ENCODE measurements around the gene KDM4F.
"Not testable (repeated sequence)": the region's sequence is repeated elsewhere in the genome, so short reads cannot be mapped to it uniquely, and the experiment has no call there.

KDM4F gene

GRCh38 chr11:95049122-95049521 is at the start of gene KDM4F:
Gene KDM4F, plus strand, starts transcription at chr11:95049422.
- in situ Hi-C loops (cut with MboI; ENCODE audit: low sequenced_read_pairs) = not testable (repeated sequence)

GRCh38 chr11:95003716-95004115 is 45.5 kb upstream of the KDM4F start:
- in situ Hi-C loops (cut with MboI; ENCODE audit: low sequenced_read_pairs) = no loop called here

- in situ Hi-C loops (cut with MboI; ENCODE audit: low sequenced_read_pairs) = no loop called here
Observed at GRCh38 chr11:95005642-95006041, 43.6 kb upstream of the KDM4F start.

GRCh38 chr11:95011376-95011775 is 37.8 kb upstream of the KDM4F start:
- in situ Hi-C loops (cut with MboI; ENCODE audit: low sequenced_read_pairs) = no loop called here

- in situ Hi-C loops (cut with MboI; ENCODE audit: low sequenced_read_pairs) = no loop called here
Observed at GRCh38 chr11:95014184-95014821, 34.9 kb upstream of the KDM4F start.

- in situ Hi-C loops (cut with MboI; ENCODE audit: low sequenced_read_pairs) = no loop called here
Observed at GRCh38 chr11:95016139-95016538, 33.1 kb upstream of the KDM4F start.

- in situ Hi-C loops (cut with MboI; ENCODE audit: low sequenced_read_pairs) = not testable (repeated sequence)
Observed at GRCh38 chr11:95021468-95021867, 27.8 kb upstream of the KDM4F start.

GRCh38 chr11:95024958-95025357 is 24.3 kb upstream of the KDM4F start, which contains the start of gene KDM4E:
Gene KDM4E, plus strand, starts transcription at chr11:95025258. Its CDS starts 300 bp downstream, at chr11:95025558.
- in situ Hi-C loops (cut with MboI; ENCODE audit: low sequenced_read_pairs) = no loop called here

GRCh38 chr11:95025594-95025993 is 23.6 kb upstream of the KDM4F start:
- in situ Hi-C loops (cut with MboI; ENCODE audit: low sequenced_read_pairs) = not testable (repeated sequence)

- in situ Hi-C loops (cut with MboI; ENCODE audit: low sequenced_read_pairs) = no loop called here
Observed at GRCh38 chr11:95028357-95028756, 20.9 kb upstream of the KDM4F start.

GRCh38 chr11:95033051-95033450 is 16.2 kb upstream of the KDM4F start:
- in situ Hi-C loops (cut with MboI; ENCODE audit: low sequenced_read_pairs) = no loop called here

- in situ Hi-C loops (cut with MboI; ENCODE audit: low sequenced_read_pairs) = no loop called here
Observed at GRCh38 chr11:95035316-95035715, 13.9 kb upstream of the KDM4F start.

GRCh38 chr11:95037356-95038035 is 11.7 kb upstream of the KDM4F start:
- in situ Hi-C loops (cut with MboI; ENCODE audit: low sequenced_read_pairs) = not testable (repeated sequence)

GRCh38 chr11:95042239-95042638 is 7.0 kb upstream of the KDM4F start:
- in situ Hi-C loops (cut with MboI; ENCODE audit: low sequenced_read_pairs) = no loop called here

- in situ Hi-C loops (cut with MboI; ENCODE audit: low sequenced_read_pairs) = no loop called here
Observed at GRCh38 chr11:95042906-95043305, 6.3 kb upstream of the KDM4F start.

- in situ Hi-C loops (cut with MboI; ENCODE audit: low sequenced_read_pairs) = no loop called here
Observed at GRCh38 chr11:95044010-95044409, 5.2 kb upstream of the KDM4F start.

GRCh38 chr11:95045812-95046211 is 3.4 kb upstream of the KDM4F start:
- in situ Hi-C loops (cut with MboI; ENCODE audit: low sequenced_read_pairs) = no loop called here

GRCh38 chr11:95050595-95051202 is 1.5 kb downstream of the KDM4F start:
- in situ Hi-C loops (cut with MboI; ENCODE audit: low sequenced_read_pairs) = no loop called here

GRCh38 chr11:95054356-95054755 is 5.1 kb downstream of the KDM4F start:
- in situ Hi-C loops (cut with MboI; ENCODE audit: low sequenced_read_pairs) = no loop called here

- in situ Hi-C loops (cut with MboI; ENCODE audit: low sequenced_read_pairs) = no loop called here
Observed at GRCh38 chr11:95055283-95055897, 6.2 kb downstream of the KDM4F start.

- in situ Hi-C loops (cut with MboI; ENCODE audit: low sequenced_read_pairs) = no loop called here
Observed at GRCh38 chr11:95057959-95058358, 8.7 kb downstream of the KDM4F start.

- in situ Hi-C loops (cut with MboI; ENCODE audit: low sequenced_read_pairs) = no loop called here
Observed at GRCh38 chr11:95058621-95059020, 9.4 kb downstream of the KDM4F start.
